DOHH2 (cell line): ENCODE results near the gene FBXO45.

Source experiments
- EZH2phosphoT487 ChIP-seq: fragments of 200-600 bp; sonication (generic); IDR thresholded peaks from 2 replicates; pipeline ENCODE4 v1.6.1; 2017; ENCODE audit warnings: borderline replicate concordance, mild to moderate bottlenecking, antibody characterized with exemption, low read length, moderate library complexity, mixed read lengths
- TF ChIP-seq, protein P1 (sequence below): fragments of 200-600 bp; sonication (generic); IDR thresholded peaks from one replicate; pipeline ENCODE4 v1.5.1; 2014; ENCODE audit warnings: antibody characterized with exemption, mild to moderate bottlenecking, low read depth, low read length; ENCODE audit not compliant: poor library complexity, severe bottlenecking

DNA sequence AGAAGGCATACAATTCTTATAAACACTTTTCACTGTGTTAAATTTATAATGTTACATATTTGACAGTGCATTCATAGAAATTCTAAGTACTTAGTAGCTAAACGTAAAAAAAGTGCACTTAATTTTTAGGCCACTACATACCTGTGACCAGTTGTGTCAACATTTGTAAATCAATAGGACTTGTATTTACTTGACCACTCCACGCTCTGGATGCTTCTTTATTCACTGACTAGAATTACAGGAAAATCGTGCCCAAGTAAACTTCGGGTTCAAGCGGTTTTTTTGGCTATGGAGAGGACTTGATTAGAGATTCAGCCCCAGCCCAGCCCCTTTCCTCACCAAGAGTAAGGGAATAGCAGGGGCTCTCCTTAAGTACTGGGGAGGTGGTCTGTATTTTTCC lies 21.9 kb upstream of the FBXO45 start:
- TF ChIP-seq, protein P1, sequence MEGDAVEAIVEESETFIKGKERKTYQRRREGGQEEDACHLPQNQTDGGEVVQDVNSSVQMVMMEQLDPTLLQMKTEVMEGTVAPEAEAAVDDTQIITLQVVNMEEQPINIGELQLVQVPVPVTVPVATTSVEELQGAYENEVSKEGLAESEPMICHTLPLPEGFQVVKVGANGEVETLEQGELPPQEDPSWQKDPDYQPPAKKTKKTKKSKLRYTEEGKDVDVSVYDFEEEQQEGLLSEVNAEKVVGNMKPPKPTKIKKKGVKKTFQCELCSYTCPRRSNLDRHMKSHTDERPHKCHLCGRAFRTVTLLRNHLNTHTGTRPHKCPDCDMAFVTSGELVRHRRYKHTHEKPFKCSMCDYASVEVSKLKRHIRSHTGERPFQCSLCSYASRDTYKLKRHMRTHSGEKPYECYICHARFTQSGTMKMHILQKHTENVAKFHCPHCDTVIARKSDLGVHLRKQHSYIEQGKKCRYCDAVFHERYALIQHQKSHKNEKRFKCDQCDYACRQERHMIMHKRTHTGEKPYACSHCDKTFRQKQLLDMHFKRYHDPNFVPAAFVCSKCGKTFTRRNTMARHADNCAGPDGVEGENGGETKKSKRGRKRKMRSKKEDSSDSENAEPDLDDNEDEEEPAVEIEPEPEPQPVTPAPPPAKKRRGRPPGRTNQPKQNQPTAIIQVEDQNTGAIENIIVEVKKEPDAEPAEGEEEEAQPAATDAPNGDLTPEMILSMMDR: no peak
- no peak for TF ChIP-seq EZH2phosphoT487
